ENCODE measurements around the gene FATE1.

- TF ChIP-seq RAD21 (conservative IDR thresholded peaks at IDR 0.05): no peak
- TF ChIP-seq CTCF (IDR thresholded peaks at IDR 0.05; ENCODE audit: poor library complexity, severe bottlenecking): no peak
- no peak for TF ChIP-seq POLR2AphosphoS5 (IDR thresholded peaks at IDR 0.05)
- no peak for TF ChIP-seq EP300 (conservative IDR thresholded peaks at IDR 0.05; ENCODE audit: poor library complexity, severe bottlenecking)
- TF ChIP-seq TAF1 (IDR thresholded peaks at IDR 0.05; ENCODE audit: low read depth): no peak
- no peak for TF ChIP-seq EZH2 (IDR thresholded peaks at IDR 0.05; ENCODE audit: borderline replicate concordance, insufficient read depth, low read length, poor library complexity, severe bottlenecking)
These were observed 39.6 kb upstream of the FATE1 start for GRCh38 chrX:151676196-151676595.
